ENCODE results near the gene CGNL1. TPM values are rescaled to one million over a fixed set of nuclear protein-coding genes. Genes with fewer than 3 reads are reported as not detected.

CGNL1 gene
- total RNA-seq, 1 experiment from 2014 or later, result 34.6 TPM

- H3K27me3 ChIP-seq (ENCODE audit: insufficient read depth, low read length), result no peaks in the 10 kb centered on the region
- no peak overlapping the region for H2BK20ac ChIP-seq (ENCODE audit: low read depth, low read length, poor library complexity, severe bottlenecking)
- H2BK15ac ChIP-seq (ENCODE audit: low read depth, low read length), result no peak overlapping the region
- no peak overlapping the region for H3K9ac ChIP-seq (ENCODE audit: extremely low read depth, insufficient read length, low read length)
- Mint-ChIP-seq H3K4me3 (no peak overlapping the region), H3K9me3 (no peaks in the 10 kb centered on the region), H3K27ac (peak overlapping the region in 1 of 3 experiments; percentile 57; a peak in 1 of 7 replicates), H3K27me3 (ENCODE audit: low read depth) (peaks cover 2% of the 10 kb centered on the region; the same call in 1 of the 2 replicates), H3K36me3 (ENCODE audit: insufficient read depth in 1 of 3, low read depth in 3 of 3) (peaks cover 25 to 52% (median 47%) of the 10 kb centered on the region in 3 experiments), H3K4me1 (peaks cover 11 to 14% of the 10 kb centered on the region in 2 experiments)
- no peak overlapping the region for H3K18ac ChIP-seq (ENCODE audit: insufficient read length, low read depth, low read length)
- H3T11ph ChIP-seq (ENCODE audit: low read length), result no peak overlapping the region
- no peaks in the 10 kb centered on the region for H3K79me1 ChIP-seq (ENCODE audit: insufficient read depth, low read depth, low read length, poor library complexity, severe bottlenecking)
- H3K56ac ChIP-seq (ENCODE audit: insufficient read length, low read depth, low read length), result no peak overlapping the region
- H3K4ac ChIP-seq (ENCODE audit: low read depth, low read length), result no peak overlapping the region
- no peak overlapping the region for H3K27ac ChIP-seq (ENCODE audit: insufficient read length, low read depth, low read length)
- WGBS (ENCODE audit: extremely low coverage, insufficient read length, low lambda C conversion rate), result no CpG with 5 or more reads among the region's 8 CpGs
- DNase-seq, result no peak
- no peak overlapping the region for H3K23ac ChIP-seq (ENCODE audit: insufficient read length, low read depth, low read length)
- no peak overlapping the region for H4K8ac ChIP-seq (replicated peaks; ENCODE audit: insufficient read length, low read depth, low read length)
- H3K23me2 ChIP-seq (ENCODE audit: insufficient read length, low read depth, low read length, poor library complexity, severe bottlenecking), result no peaks in the 10 kb centered on the region
- H3K4me2 ChIP-seq (ENCODE audit: insufficient read depth, insufficient read length, low read length), result no peak overlapping the region
- no peak overlapping the region for H2AFZ ChIP-seq (ENCODE audit: low read length)
- no peaks in the 10 kb centered on the region for H3K79me2 ChIP-seq (ENCODE audit: insufficient read depth, low read length)
- no peaks in the 10 kb centered on the region for H4K20me1 ChIP-seq (ENCODE audit: control insufficient read depth, insufficient read depth, insufficient read length)
- H3K9me3 ChIP-seq (ENCODE audit: control insufficient read depth, low read depth, low read length), result no peaks in the 10 kb centered on the region
- no peak overlapping the region for H2BK5ac ChIP-seq (ENCODE audit: insufficient read length, low read length)
- H2BK12ac ChIP-seq (ENCODE audit: insufficient read length, low read depth, low read length), result no peak overlapping the region
- H4K5ac ChIP-seq (ENCODE audit: insufficient read length, low read depth, low read length), result no peak overlapping the region
- H2BK120ac ChIP-seq (ENCODE audit: low read depth, low read length, poor library complexity, severe bottlenecking), result no peak overlapping the region
- H2AK5ac ChIP-seq (ENCODE audit: insufficient read length, low read length), result no peak overlapping the region
- no peak for TF ChIP-seq CTCF (conservative IDR thresholded peaks at IDR 0.05)
- H4K91ac ChIP-seq (ENCODE audit: insufficient read length, low read depth, low read length), result no peak overlapping the region
- H3K14ac ChIP-seq (ENCODE audit: insufficient read depth, low read length), result no peak overlapping the region; the same call in 1 of the 2 replicates
- no peaks in the 10 kb centered on the region for H3K4me1 ChIP-seq (ENCODE audit: insufficient read depth, low read length)
These were observed 165.0 kb downstream of the CGNL1 start for GRCh38 chr15:57541271-57541670.
